Trophoblast cell (in vitro differentiated cells and primary cell): ENCODE measurements around the gene PRAME.
"Not testable (repeated sequence)": the region's sequence is repeated elsewhere in the genome, so short reads cannot be mapped to it uniquely, and the experiment has no call there.

ENCODE experiments used
- DNase-seq, 2 donors: peaks; one replicate each; pipeline ENCODE4 v3.0.0-alpha.2; 2016
- H2AFZ ChIP-seq: 2 replicates; pipeline ENCODE4 v1.6.1; 2013; ENCODE audit warnings: low read length, moderate library complexity, mild to moderate bottlenecking; ENCODE audit not compliant: insufficient read depth, poor library complexity
- H2AK5ac ChIP-seq: 2 replicates; pipeline ENCODE4 v1.6.1; 2013; ENCODE audit warnings: mild to moderate bottlenecking, low read length
- H2BK120ac ChIP-seq: 2 replicates; pipeline ENCODE4 v1.6.1; 2013; ENCODE audit warnings: low read length, mild to moderate bottlenecking, moderate library complexity; ENCODE audit not compliant: insufficient read depth, poor library complexity
- H2BK12ac ChIP-seq: 2 replicates; pipeline ENCODE4 v1.6.1; 2013; ENCODE audit warnings: mild to moderate bottlenecking, low read length, moderate library complexity
- H2BK5ac ChIP-seq: 2 replicates; pipeline ENCODE4 v1.6.1; 2013; ENCODE audit warnings: low read length, low read depth, moderate library complexity, mild to moderate bottlenecking; ENCODE audit not compliant: poor library complexity
- H3K14ac ChIP-seq: 2 replicates; pipeline ENCODE4 v1.6.1; 2013; ENCODE audit warnings: mild to moderate bottlenecking, low read length
- H3K18ac ChIP-seq: 2 replicates; pipeline ENCODE4 v1.6.1; 2013; ENCODE audit warnings: mild to moderate bottlenecking, low read length
- H3K23ac ChIP-seq: 2 replicates; pipeline ENCODE4 v1.6.1; 2013; ENCODE audit warnings: low read length
- H3K27ac ChIP-seq: 2 replicates; pipeline ENCODE4 v1.5.1; 2013; ENCODE audit warnings: low read depth, mild to moderate bottlenecking, inconsistent platforms, low read length, moderate library complexity
- H3K27me3 ChIP-seq: 2 replicates; pipeline ENCODE4 v1.6.1; 2013; ENCODE audit warnings: inconsistent platforms, mild to moderate bottlenecking, low read length, moderate library complexity; ENCODE audit not compliant: insufficient read depth
- H3K36me3 ChIP-seq, 2 experiments: 1 replicate in 1 of 2; 2 replicates in 1 of 2; pipeline ENCODE4 v1.6.1; 2013; ENCODE audit warnings: low read length in 2 of 2, mild to moderate bottlenecking in 2 of 2, moderate library complexity in 1 of 2; ENCODE audit not compliant: insufficient read depth in 2 of 2, control insufficient read depth in 1 of 2
- H3K4ac ChIP-seq: 2 replicates; pipeline ENCODE4 v1.6.1; 2013; ENCODE audit warnings: low read depth, mild to moderate bottlenecking, low read length, moderate library complexity
- H3K4me1 ChIP-seq, 2 experiments: 1 replicate in 1 of 2; 2 replicates in 1 of 2; pipeline ENCODE4 v1.6.1; 2013; ENCODE audit warnings: low read length in 2 of 2, mild to moderate bottlenecking in 2 of 2, moderate library complexity in 1 of 2; ENCODE audit not compliant: insufficient read depth in 2 of 2, control insufficient read depth in 1 of 2
- H3K4me2 ChIP-seq: 2 replicates; pipeline ENCODE4 v1.6.1; 2013; ENCODE audit warnings: inconsistent platforms, mild to moderate bottlenecking, low read length, moderate library complexity
- H3K4me3 ChIP-seq: 2 replicates; pipeline ENCODE4 v1.5.1; 2013; ENCODE audit warnings: mild to moderate bottlenecking, low read depth, low read length, inconsistent platforms
- H3K79me1 ChIP-seq: one replicate; pipeline ENCODE4 v1.6.1; 2013; ENCODE audit warnings: low read length
- H3K79me2 ChIP-seq: 2 replicates; pipeline ENCODE4 v1.6.1; 2013; ENCODE audit warnings: low read length, mild to moderate bottlenecking; ENCODE audit not compliant: control insufficient read depth, insufficient read depth, poor library complexity
- H3K9ac ChIP-seq: 2 replicates; pipeline ENCODE4 v1.6.1; 2013; ENCODE audit warnings: mild to moderate bottlenecking, low read length
- H3K9me3 ChIP-seq: 2 replicates; pipeline ENCODE4 v1.6.1; 2013; ENCODE audit warnings: low read depth, mild to moderate bottlenecking, control low read depth, inconsistent platforms, low read length; ENCODE audit not compliant: insufficient read depth
- H4K12ac ChIP-seq: 2 replicates; pipeline ENCODE4 v1.6.1; 2013; ENCODE audit warnings: low read depth, mild to moderate bottlenecking, low read length, moderate library complexity
- H4K8ac ChIP-seq: 2 replicates; pipeline ENCODE4 v1.6.1; 2013; ENCODE audit warnings: low read depth, mild to moderate bottlenecking, low read length, moderate library complexity
- H4K91ac ChIP-seq: one replicate; pipeline ENCODE4 v1.6.1; 2013; ENCODE audit warnings: low read depth, mild to moderate bottlenecking, low read length, moderate library complexity
- WGBS: extraction: QIAGEN DNeasy Blood & Tissue Kit; methylation state at CpG from one replicate; pipeline ENCODE4 v1.1.7; 2013; ENCODE audit warnings: missing lambda C conversion rate; ENCODE audit not compliant: insufficient read length, insufficient coverage; ENCODE audit errors: extremely low coverage; 5-methylcytosine and 5-hydroxymethylcytosine counted together

Gene PRAME

DNA sequence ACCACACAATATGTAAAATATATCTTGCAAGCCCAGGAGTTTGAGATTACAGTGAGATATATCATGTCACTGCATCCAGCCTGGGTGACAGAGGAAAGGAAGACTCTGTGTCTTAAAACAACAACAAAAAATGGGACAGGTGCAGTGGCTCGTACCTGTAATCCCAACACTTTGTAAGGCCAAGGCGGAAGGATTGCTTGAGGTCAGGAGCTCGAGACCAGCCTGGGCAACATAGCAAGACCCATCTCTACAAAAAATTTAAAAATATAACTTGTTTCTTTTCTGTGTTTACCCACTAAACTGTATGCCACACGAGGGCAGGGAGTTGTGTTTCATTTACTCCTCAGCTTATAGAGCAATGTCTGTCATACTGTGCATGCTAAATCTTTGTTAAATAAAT lies 42.1 kb downstream of the PRAME start:
- H4K12ac ChIP-seq = no peak overlapping the region
- H2BK12ac ChIP-seq = no peak overlapping the region
- H3K79me1 ChIP-seq = no peaks in the 10 kb centered on the region
- no peaks in the 10 kb centered on the region for H3K4me1 ChIP-seq
- H3K4ac ChIP-seq = no peak overlapping the region
- no peak overlapping the region for H3K4me2 ChIP-seq
- WGBS = no CpG with 5 or more reads among the region's 4 CpGs
- no peak for DNase-seq
- H3K36me3 ChIP-seq = no peaks in the 10 kb centered on the region
- H4K91ac ChIP-seq = no peak overlapping the region
- no peak overlapping the region for H3K14ac ChIP-seq
- no peaks in the 10 kb centered on the region for H3K79me2 ChIP-seq
- no peak overlapping the region for H3K4me3 ChIP-seq
- H3K27me3 ChIP-seq = no peaks in the 10 kb centered on the region
- no peak overlapping the region for H3K27ac ChIP-seq
- H2BK120ac ChIP-seq = no peak overlapping the region
- H3K9ac ChIP-seq = no peak overlapping the region
- no peak overlapping the region for H4K8ac ChIP-seq
- peaks cover 3% of the 10 kb centered on the region for H3K9me3 ChIP-seq
- no peak overlapping the region for H3K18ac ChIP-seq
- no peak overlapping the region for H3K23ac ChIP-seq
- no peak overlapping the region for H2BK5ac ChIP-seq
- no peak overlapping the region for H2AK5ac ChIP-seq
- H2AFZ ChIP-seq = no peak overlapping the region

DNA sequence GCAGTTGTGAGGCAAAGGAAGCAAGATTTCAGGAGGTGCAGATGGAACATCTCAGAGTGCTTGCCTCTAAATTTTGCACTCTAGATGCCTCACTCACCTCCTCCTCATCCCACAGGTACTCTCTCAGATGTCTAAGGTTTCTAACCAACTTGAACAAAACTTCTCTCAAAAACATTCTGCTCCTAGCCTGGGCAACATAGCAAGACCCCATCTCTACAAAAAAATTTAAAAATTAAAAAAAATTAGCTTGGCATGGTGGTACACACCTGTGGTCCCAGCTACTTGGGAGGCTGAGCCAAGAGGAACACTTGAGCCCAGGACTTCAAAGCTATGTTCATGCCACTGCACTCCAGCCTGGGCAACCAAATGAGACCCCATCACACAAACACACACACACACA lies 43.2 kb downstream of the PRAME start:
- Histone ChIP-seq H3K9me3 (peaks cover 3% of the 10 kb centered on the region), H2AK5ac (no peak overlapping the region), H3K4me3 (no peak overlapping the region), H3K27me3 (no peaks in the 10 kb centered on the region), H3K79me2 (no peaks in the 10 kb centered on the region), H3K18ac (no peak overlapping the region), H3K23ac (no peak overlapping the region), H4K12ac (no peak overlapping the region), H2BK5ac (no peak overlapping the region), H3K79me1 (no peaks in the 10 kb centered on the region), H4K91ac (no peak overlapping the region), H3K36me3 (no peaks in the 10 kb centered on the region), H2BK120ac (no peak overlapping the region), H3K27ac (no peak overlapping the region), H2BK12ac (no peak overlapping the region), H3K4me2 (no peak overlapping the region), H3K14ac (no peak overlapping the region), H4K8ac (no peak overlapping the region), H3K9ac (no peak overlapping the region), H3K4ac (no peak overlapping the region), H3K4me1 (no peaks in the 10 kb centered on the region), H2AFZ (no peak overlapping the region)
- DNase-seq = no peak

DNA sequence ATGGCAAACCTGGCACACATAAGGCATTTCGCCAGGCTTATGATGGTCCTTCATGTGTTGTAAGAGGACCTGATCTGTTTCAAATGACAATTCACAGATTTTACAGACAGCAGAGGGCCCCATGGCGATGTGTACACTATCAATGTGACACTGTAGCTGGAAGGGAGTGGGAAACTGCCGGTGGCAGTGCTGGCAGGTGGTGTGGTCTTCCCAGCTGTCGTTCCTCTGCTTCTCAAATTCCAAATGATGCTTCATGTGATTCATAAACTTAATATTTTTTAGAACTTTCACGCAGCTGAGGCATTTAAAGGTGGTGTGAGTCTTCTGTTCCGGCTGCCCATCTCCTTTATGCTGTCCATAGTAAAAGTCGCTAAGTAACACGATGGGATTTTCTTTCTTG lies 44.6 kb downstream of the PRAME start:
- H3K9ac ChIP-seq, H2BK12ac ChIP-seq, H3K9me3 ChIP-seq, H3K79me1 ChIP-seq, H3K4me2 ChIP-seq, H2AFZ ChIP-seq, H3K14ac ChIP-seq, H3K4me1 ChIP-seq, H3K23ac ChIP-seq, H4K8ac ChIP-seq, H3K27me3 ChIP-seq, H2BK120ac ChIP-seq, H3K79me2 ChIP-seq, H2BK5ac ChIP-seq, H4K91ac ChIP-seq, H3K27ac ChIP-seq, H3K36me3 ChIP-seq, H3K4me3 ChIP-seq, H3K18ac ChIP-seq, H4K12ac ChIP-seq, H2AK5ac ChIP-seq, H3K4ac ChIP-seq: not testable (repeated sequence)
- no CpG with 5 or more reads among the region's 8 CpGs for WGBS
- DNase-seq = peak; percentile 60 to 84

DNA sequence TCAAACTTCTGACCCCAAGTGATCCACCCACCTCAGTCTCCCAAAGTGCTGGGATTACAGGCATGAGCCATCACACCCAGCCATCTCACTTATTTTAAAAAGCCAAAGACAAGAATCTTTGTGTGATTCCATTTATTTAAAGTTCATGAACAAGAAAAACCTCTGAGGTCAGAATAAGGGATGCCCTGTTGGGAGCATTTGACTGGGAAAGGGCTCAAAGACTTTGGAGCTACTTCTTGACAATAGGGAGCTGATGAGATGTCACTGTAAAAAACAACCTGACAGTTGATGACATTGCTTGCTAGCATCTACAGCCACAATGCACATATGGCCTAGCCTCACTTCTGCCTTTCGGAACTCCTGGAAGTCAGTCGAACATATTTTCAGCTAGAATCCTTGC lies 45.4 kb downstream of the PRAME start:
- H3K27ac ChIP-seq = no peak overlapping the region
- no peak overlapping the region for H2BK12ac ChIP-seq
- H2AK5ac ChIP-seq = no peak overlapping the region
- H3K9ac ChIP-seq = no peak overlapping the region
- no peak overlapping the region for H3K14ac ChIP-seq
- H3K79me1 ChIP-seq = no peaks in the 10 kb centered on the region
- H2BK120ac ChIP-seq = no peak overlapping the region
- H4K8ac ChIP-seq = no peak overlapping the region
- H2AFZ ChIP-seq = no peak overlapping the region
- no peak overlapping the region for H3K4me3 ChIP-seq
- peaks cover 2% of the 10 kb centered on the region for H3K27me3 ChIP-seq
- no peak overlapping the region for H4K91ac ChIP-seq
- H2BK5ac ChIP-seq = no peak overlapping the region
- no peak overlapping the region for H3K23ac ChIP-seq
- no peaks in the 10 kb centered on the region for H3K36me3 ChIP-seq
- H3K4ac ChIP-seq = no peak overlapping the region
- H3K79me2 ChIP-seq = no peaks in the 10 kb centered on the region
- no peak overlapping the region for H3K4me2 ChIP-seq
- H3K18ac ChIP-seq = no peak overlapping the region
- WGBS = no CpG with 5 or more reads among the region's 2 CpGs
- H4K12ac ChIP-seq = no peak overlapping the region
- peaks cover 4% of the 10 kb centered on the region for H3K9me3 ChIP-seq
- H3K4me1 ChIP-seq = peaks cover 2 to 4% of the 10 kb centered on the region in 2 experiments
- no peak for DNase-seq
